Breast epithelium (tissue), 4 donors: Measurements from ENCODE around the gene SGCA. TPM values are rescaled to one million over a fixed set of nuclear protein-coding genes. Genes with fewer than 3 reads are reported as not detected.

Experiments
- DNase-seq, 2 donors: peaks; one replicate each; pipeline ENCODE4 v3.0.0-alpha.2; 2019; ENCODE audit warnings: low spot score in 2 of 2
- H3K27ac ChIP-seq, 2 donors: fragments of 200-600 bp; sonication (generic) in 1 of 2; one replicate each; pipeline ENCODE4 v1.5.1; 2016 to 2019; ENCODE audit warnings: mild to moderate bottlenecking in 1 of 2
- H3K27me3 ChIP-seq, 2 donors: fragments of 200-600 bp; sonication (generic) in 1 of 2; one replicate each; pipeline versions ENCODE4 v1.5.1 to v1.6.0; 2017 to 2019; ENCODE audit warnings: control low read depth in 1 of 2, mild to moderate bottlenecking in 1 of 2
- H3K36me3 ChIP-seq: fragments of 200-600 bp; one replicate; pipeline ENCODE4 v1.5.1; 2019
- H3K4me1 ChIP-seq, 2 donors: fragments of 200-600 bp; sonication (generic); one replicate each; pipeline ENCODE4 v1.5.1; 2016 to 2019; ENCODE audit warnings: control low read depth in 1 of 2
- H3K4me3 ChIP-seq, 3 donors: fragments of 200-600 bp; sonication (generic); 1 replicate in 2 of 3; 2 replicates in 1 of 3; pipeline ENCODE4 v1.5.1; 2016 to 2019; ENCODE audit warnings: mild to moderate bottlenecking in 3 of 3, moderate library complexity in 2 of 3
- H3K9me3 ChIP-seq, 2 donors: fragments of 200-600 bp; sonication (generic) in 1 of 2; one replicate each; pipeline ENCODE4 v1.5.1; 2016 to 2019; ENCODE audit warnings: control low read depth in 1 of 2
- CTCF ChIP-seq, 3 donors: fragments of 450-650 bp; IDR thresholded peaks; one replicate each; pipeline ENCODE4 v1.5.1; 2016 to 2017; ENCODE audit warnings: antibody characterized with exemption in 3 of 3, mild to moderate bottlenecking in 3 of 3, moderate library complexity in 3 of 3
- POLR2A ChIP-seq: fragments of 450-650 bp; IDR thresholded peaks from one replicate; pipeline ENCODE4 v1.6.1; 2016; ENCODE audit warnings: antibody characterized with exemption, mild to moderate bottlenecking, moderate library complexity
- POLR2AphosphoS5 ChIP-seq, 3 donors: sonication (generic); formaldehyde crosslinking; IDR thresholded peaks; one replicate each; pipeline ENCODE4 v1.6.1; 2017; ENCODE audit warnings: antibody characterized with exemption in 3 of 3
- intact Hi-C: fragments of 100-400 bp; cut with DNase I; formaldehyde crosslinking; loops from one replicate; pipeline ENCODE4 v1.15.1; 2023; ENCODE audit warnings: low total_unique reads
- total RNA-seq, 3 donors: library from RNA; depleted of rRNA; stranded (reverse); fragments of >200 nt; gene quantifications; one replicate each; pipeline ENCODE4 v1.1.0, GENCODE V29; 2016

Gene SGCA
- total RNA-seq, 3 donors from 2014 or later: 0.33 to 2.6 (median 0.73) TPM

GRCh38 chr17:50213026-50214022, 47.5 kb downstream of the SGCA start:
- no peak overlapping the region for H3K4me3 ChIP-seq
- H3K27me3 ChIP-seq: no peaks in the 10 kb centered on the region
- H3K27ac ChIP-seq: no peak overlapping the region
- DNase-seq: no peak
- intact Hi-C loops: loop anchor here (1.0 kb wide), 1 partner anchor 46 kb away; no protein-coding TSS in a partner anchor
- H3K9me3 ChIP-seq: no peaks in the 10 kb centered on the region
- peaks cover 0 to 7% of the 10 kb centered on the region in 2 donors for H3K4me1 ChIP-seq
- no peak for TF ChIP-seq POLR2AphosphoS5 (IDR thresholded peaks at IDR 0.05)
- no peak for TF ChIP-seq CTCF (IDR thresholded peaks at IDR 0.05)
- H3K36me3 ChIP-seq: no peaks in the 10 kb centered on the region

- TF ChIP-seq CTCF (IDR thresholded peaks at IDR 0.05) (no peak), POLR2AphosphoS5 (IDR thresholded peaks at IDR 0.05) (peak in 1 of 3 donors; percentile 17)
- DNase-seq: no peak
- intact Hi-C loops: no loop called here
- H3K4me1 ChIP-seq: peaks cover 0 to 7% of the 10 kb centered on the region in 2 donors
- peak overlapping the region; percentile 54 to 90 for H3K27ac ChIP-seq
- no peaks in the 10 kb centered on the region for H3K27me3 ChIP-seq
- H3K9me3 ChIP-seq: no peaks in the 10 kb centered on the region
- no peak overlapping the region for H3K4me3 ChIP-seq
- no peaks in the 10 kb centered on the region for H3K36me3 ChIP-seq
These were observed 49.4 kb downstream of the SGCA start for GRCh38 chr17:50214976-50215760.

- DNase-seq: no peak
- intact Hi-C loops: no loop called here
- Histone ChIP-seq H3K4me3 (no peak overlapping the region), H3K36me3 (no peaks in the 10 kb centered on the region), H3K27ac (peak overlapping the region; percentile 29 to 54), H3K9me3 (no peaks in the 10 kb centered on the region), H3K27me3 (no peaks in the 10 kb centered on the region), H3K4me1 (peaks cover 0 to 9% of the 10 kb centered on the region in 2 donors)
- TF ChIP-seq CTCF (IDR thresholded peaks at IDR 0.05) (no peak), POLR2A (no peak), POLR2AphosphoS5 (IDR thresholded peaks at IDR 0.05) (no peak)
These were observed 51.8 kb downstream of the SGCA start for GRCh38 chr17:50217591-50217990.

GRCh38 chr17:50218071-50218759, 52.4 kb downstream of the SGCA start:
- no peaks in the 10 kb centered on the region for H3K9me3 ChIP-seq
- no peak overlapping the region for H3K4me3 ChIP-seq
- H3K4me1 ChIP-seq: peaks cover 0 to 9% of the 10 kb centered on the region in 2 donors
- no peaks in the 10 kb centered on the region for H3K27me3 ChIP-seq
- H3K36me3 ChIP-seq: no peaks in the 10 kb centered on the region
- peak overlapping the region; percentile 62 to 95 for H3K27ac ChIP-seq
- no peak for DNase-seq
- intact Hi-C loops: no loop called here
- TF ChIP-seq POLR2A: no peak
- TF ChIP-seq POLR2AphosphoS5 (IDR thresholded peaks at IDR 0.05): peak in 1 of 3 donors; percentile 39

GRCh38 chr17:50218771-50219315, 53.0 kb downstream of the SGCA start:
- intact Hi-C loops: no loop called here
- Histone ChIP-seq H3K4me1 (peaks cover 0 to 9% of the 10 kb centered on the region in 2 donors), H3K27me3 (no peaks in the 10 kb centered on the region), H3K27ac (peak overlapping the region; percentile 62 to 95), H3K4me3 (no peak overlapping the region), H3K36me3 (no peaks in the 10 kb centered on the region), H3K9me3 (no peaks in the 10 kb centered on the region)
- no peak for DNase-seq
- TF ChIP-seq POLR2AphosphoS5 (IDR thresholded peaks at IDR 0.05) (peak in 1 of 3 donors; percentile 21), POLR2A (no peak)
